HG02973 (cell line): ENCODE data around the gene NDUFB8.

Experiments used
- ATAC-seq: cut with Tn5 transposase; IDR thresholded peaks from one replicate; pipeline ENCODE4 v1.9.1; 2021; ENCODE audit warnings: moderate library complexity; ENCODE audit not compliant: unreplicated experiment

NDUFB8 gene

GRCh38 chr10:100544950-100545349, 15.3 kb upstream of the NDUFB8 start:
- ATAC-seq: no peak

DNA sequence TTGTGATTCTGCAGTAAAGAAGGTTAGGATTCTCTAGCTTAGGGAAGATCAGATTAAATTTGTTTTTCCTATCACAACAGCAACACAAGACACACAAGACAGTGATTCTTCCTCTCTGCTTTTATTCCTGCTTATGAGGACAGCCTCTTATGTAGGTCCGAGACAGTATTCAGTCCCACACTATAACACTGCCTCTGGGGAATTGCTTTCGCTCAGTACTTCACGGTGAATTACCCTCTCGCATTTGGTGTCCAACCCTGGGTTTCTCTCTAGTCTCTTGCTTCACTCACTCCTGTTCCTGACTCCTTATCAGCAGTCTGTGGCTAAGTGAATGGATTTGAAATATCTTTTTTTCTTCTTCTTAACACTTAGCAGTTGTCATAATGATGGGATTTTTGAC, 7.8 kb upstream of the NDUFB8 start:
- ATAC-seq: no peak

DNA sequence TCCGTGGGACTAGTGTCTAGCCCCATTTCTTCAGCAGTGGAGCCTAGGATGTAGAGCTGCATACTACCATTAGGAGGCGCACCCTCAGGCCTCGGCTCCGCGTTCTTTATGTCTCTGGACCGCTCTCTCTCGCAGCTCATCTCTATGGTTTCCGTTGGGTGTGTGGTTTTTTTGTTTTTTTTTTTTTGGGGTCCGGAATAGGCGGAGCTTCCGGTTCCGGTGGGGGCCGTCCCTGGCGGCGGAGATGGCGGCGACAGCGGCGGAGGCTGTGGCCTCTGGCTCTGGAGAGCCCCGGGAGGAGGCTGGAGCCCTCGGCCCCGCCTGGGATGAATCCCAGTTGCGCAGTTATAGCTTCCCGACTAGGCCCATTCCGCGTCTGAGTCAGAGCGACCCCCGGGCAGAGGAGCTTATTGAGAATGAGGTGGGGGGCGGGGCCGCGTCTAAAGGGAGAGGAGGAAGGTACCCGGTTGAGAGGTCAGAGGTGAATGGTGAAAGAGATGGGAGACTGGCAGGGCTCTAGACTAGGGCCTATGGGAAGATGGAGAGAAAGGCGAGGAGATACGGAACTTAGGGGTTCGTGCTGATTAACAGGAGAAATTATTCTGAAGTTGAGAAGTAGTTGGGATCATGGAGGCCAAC, 6.2 kb upstream of the NDUFB8 start, which contains the start of gene HIF1AN:
HIF1AN (plus strand) TSS at position 229 of the 639 bp plus-strand sequence; CDS start at position 245, 16 bp downstream.
- peak; percentile 94 for ATAC-seq

GRCh38 chr10:100535338-100535714, 5.7 kb upstream of the NDUFB8 start:
- ATAC-seq: peak; percentile 17

DNA sequence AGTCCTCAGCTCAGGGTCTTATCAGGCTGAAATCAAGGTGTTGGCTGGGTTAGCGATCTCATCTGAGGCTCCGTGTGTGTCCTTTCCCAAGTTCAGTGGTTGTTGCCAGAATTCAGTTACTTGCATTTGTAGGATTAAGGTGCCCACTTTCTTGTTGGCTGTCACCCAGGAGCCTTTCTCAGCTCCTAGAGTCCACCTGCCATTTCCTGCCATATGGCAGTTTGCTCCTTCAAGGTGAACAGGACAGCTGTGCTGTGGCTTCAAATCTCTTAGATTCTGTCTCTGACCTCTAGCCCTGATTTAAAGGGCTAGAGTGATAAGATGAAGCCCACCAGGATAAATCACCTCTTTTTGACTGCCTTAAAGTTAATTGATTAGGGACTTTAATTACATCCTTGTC, 5.1 kb upstream of the NDUFB8 start:
- no peak for ATAC-seq

GRCh38 chr10:100531761-100532160, 2.1 kb upstream of the NDUFB8 start:
- ATAC-seq: no peak

- ATAC-seq: no peak
These were observed 673 bp downstream of the NDUFB8 start for GRCh38 chr10:100528921-100529474.

- no peak for ATAC-seq
These were observed 1.4 kb downstream of the NDUFB8 start for GRCh38 chr10:100528123-100528886.

DNA sequence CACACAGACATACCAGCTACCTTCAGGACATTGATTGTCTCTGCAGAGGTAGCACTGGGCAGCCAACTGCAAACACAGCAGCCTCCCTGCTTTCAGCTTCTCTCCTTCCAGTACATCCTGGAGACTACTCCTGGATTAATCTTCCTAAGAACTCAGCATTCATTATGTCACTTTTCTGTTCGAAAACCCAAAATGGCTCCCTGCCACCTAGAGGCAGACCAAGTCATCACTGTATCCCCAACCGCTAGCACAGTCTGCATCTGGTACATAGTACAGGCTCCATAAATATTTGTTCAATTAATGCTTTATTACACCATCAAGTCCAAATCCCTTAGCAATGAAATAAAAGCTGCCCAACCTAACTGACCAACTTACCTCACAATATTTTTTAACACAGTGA, 5.0 kb downstream of the NDUFB8 start:
- ATAC-seq: no peak

GRCh38 chr10:100524206-100524605, 5.5 kb downstream of the NDUFB8 start:
- ATAC-seq: no peak

- ATAC-seq: no peak
These were observed 6.7 kb downstream of the NDUFB8 start for GRCh38 chr10:100522945-100523344.

GRCh38 chr10:100522107-100522801, 7.4 kb downstream of the NDUFB8 start:
- no peak for ATAC-seq

DNA sequence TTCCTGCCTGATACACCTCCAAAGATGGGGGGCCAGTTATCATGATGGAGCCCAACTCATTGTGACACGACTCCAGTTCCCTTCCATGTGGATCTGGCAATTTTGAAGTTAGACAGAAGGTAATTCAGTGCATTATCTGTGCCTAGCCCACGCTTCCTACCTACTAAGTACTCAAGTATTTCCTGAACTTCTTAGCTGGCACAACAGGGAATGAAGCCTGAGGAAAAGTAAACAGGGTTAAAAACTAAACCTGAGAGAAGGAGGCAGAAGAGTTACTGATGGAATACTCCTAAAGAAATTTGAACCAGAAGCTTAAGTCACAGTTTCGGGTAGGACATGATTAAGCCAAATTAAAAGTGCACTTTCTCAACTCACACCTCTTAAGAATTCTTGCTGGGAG, 8.9 kb downstream of the NDUFB8 start:
- ATAC-seq: no peak

DNA sequence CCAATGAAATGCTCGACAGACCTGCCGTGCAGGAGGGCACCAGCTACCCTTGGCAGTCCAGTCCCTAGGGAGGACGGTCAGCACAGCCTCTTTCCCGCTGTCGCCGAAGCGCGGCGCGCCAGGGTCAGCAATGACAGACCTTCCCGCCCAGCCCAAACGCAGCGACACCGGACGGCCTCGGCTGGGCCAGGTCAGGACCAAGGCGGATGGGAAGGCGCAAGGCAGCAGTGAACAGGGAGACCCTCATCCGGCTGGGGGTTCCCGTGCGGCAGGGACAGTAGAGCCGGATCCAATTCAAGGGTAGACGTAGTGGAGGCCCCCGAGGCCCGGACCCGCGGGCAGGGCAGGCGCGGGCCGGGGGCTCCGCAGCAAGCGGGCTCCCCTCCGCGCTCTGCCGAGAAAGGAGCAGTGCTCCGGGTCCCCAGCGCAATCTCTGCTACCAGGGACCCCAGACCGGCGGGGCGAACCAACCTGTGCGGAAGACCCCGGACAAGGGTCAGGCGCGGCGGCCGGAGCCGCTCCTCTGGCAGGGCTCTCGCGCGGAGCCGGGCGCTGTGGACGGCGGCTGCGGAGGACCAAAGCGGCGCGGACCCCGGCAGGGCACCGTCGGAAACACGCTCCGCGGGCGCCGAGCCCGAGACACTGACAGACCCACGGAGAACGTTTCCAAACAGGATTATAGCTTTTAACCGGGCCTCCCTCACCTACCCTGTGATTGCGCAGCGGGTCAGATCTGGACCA, 10.2 kb downstream of the NDUFB8 start, which contains the start of gene SEC31B:
SEC31B (minus strand) TSS at position 551 of the 741 bp plus-strand sequence. CDS start 2,909 bp downstream, outside the sequence.
- ATAC-seq: no peak

GRCh38 chr10:100518761-100519241, 10.9 kb downstream of the NDUFB8 start:
- ATAC-seq: no peak

DNA sequence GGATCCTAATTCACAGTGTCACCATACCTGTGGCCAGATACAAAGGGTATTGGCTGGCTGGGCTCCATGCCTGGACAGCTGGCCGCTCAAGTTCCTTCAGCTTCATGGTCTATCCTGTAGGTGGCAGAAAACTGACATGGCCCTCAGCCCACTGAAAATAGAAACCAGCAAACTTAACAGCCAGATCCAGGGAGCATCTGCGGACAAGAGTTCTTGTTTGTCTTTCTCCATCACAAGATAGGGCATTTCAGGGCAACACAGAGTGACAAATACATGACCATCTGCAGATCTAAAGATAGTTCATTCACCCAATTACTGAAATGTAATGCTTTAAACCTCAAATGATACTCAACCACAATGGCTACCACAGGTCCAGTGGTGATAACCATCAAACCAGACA, 12.8 kb downstream of the NDUFB8 start:
- ATAC-seq: no peak

DNA sequence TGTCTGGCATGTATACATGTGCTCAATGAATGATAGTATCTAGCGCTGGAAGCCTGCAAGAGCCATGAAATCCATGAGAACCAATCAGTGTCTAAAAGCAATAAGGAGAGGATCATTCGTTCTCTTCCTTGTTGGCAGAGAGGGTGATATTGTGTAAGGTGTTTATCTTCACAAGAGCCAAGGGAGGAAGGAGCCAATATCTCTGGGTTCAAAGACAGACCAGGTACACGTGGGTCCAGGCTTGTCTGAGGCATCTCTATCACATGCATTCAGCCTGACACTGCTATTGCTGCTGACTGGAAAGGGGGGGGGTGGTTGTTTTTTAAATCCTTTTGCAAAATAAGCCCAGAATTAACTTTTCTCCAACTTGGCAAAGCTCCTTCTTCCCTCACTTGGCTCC, 14.1 kb downstream of the NDUFB8 start:
- ATAC-seq: no peak

DNA sequence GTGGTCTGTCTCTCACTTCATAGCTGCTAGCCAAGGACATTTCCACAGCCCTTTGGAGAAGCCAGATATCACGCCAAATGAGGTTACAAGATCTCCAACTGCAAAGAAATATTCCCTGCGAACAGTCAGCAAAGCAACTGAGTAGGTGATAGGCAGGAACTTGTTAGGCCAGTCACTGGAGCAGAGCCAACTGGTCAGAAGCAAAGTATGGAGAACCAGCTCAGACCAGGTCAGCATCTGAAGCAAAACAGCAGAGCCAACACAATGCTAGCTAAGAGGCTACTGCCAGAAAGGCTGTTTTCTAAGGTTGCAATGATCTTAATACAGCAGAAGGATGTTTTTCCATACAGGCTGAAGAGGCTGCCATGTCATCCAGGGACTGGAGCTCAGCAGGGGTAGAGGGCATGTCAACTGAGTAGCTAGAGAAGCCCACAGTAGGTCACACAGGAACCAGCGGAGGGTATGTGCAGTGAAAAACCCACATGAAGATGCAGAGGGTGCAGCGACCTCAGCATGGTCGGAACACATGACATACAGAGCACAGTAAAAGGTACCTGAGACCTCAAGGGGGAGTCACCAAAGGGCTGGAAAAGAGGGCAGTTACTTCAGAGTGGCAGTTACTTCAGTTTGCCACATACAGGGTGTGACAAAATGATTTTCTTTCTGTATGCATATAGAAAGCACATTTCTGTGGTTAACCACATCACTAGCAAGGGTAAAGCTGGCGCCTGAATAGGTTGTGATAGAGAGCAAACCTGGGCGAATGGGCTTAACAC, 18.9 kb downstream of the NDUFB8 start:
- ATAC-seq: no peak

DNA sequence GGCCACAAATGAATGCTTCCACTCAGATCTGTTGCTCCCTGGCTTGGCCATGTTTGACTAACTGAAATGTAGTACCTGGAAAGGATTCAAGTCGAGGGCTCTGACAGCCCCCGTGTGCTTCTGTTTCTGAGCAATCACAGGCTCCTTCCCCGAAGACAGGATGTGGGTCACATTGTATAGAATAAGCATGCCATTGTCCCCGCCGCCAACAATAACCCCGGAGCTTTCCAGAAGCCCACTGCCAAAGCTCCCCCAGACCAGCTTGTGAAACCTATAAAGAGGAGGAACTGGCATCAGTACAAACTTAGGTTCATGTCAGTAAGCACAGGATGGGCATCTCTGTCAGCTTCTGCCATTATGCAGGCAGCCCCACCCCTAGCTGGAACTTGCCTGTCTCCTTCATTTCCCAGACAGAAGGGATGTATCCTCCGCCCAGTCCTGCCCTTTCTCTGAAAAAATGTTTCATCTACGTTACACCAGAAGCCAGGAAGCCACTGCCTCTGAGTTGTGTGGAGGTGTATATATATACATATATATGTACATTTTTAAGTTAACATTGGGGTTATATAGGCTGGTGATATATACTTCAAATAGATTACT, 20.3 kb downstream of the NDUFB8 start:
- no peak for ATAC-seq
